Measurements from ENCODE around the gene IL31RA. TPM values are rescaled to one million over a fixed set of nuclear protein-coding genes. Genes with fewer than 3 reads are reported as not detected.

The IL31RA gene
- total and polyA plus RNA-seq, 2 donors from 2014 or later, result 0.44 TPM; not detected in 1

GRCh38 chr5:55914971-55915370 lies 63.8 kb downstream of the IL31RA start:
- intact Hi-C loops (cut with DNase I), result no loop called here
- Histone ChIP-seq H3K27ac (ENCODE audit: low read depth in 2 of 2, low read length in 2 of 2) (no peak overlapping the region), H3K9ac (ENCODE audit: low read length in 3 of 3) (no peak overlapping the region), H3K4me3 (ENCODE audit: low read length in 3 of 3) (no peak overlapping the region), H3K4me1 (ENCODE audit: control insufficient read depth in 2 of 3, insufficient read depth in 2 of 3, low read depth in 1 of 3, low read length in 3 of 3) (peaks cover 0 to 12% (median 9%) of the 10 kb centered on the region in 3 donors), H3K27me3 (ENCODE audit: control insufficient read depth, insufficient read depth, low read length) (no peaks in the 10 kb centered on the region), H3K36me3 (ENCODE audit: control insufficient read depth in 2 of 3, insufficient read depth in 3 of 3, low read length in 3 of 3) (no peaks in the 10 kb centered on the region), H3K9me3 (ENCODE audit: control insufficient read depth in 2 of 3, insufficient read depth in 1 of 3, low read length in 3 of 3) (no peaks in the 10 kb centered on the region)
- FAIRE-seq (no peak), DNase-seq (no peak)
- no peak for TF ChIP-seq CTCF (IDR thresholded peaks at IDR 0.05; ENCODE audit: borderline replicate concordance, extremely low read depth, insufficient read depth)

GRCh38 chr5:55915783-55916182 lies 64.6 kb downstream of the IL31RA start:
- FAIRE-seq (no peak), DNase-seq (no peak)
- intact Hi-C loops (cut with DNase I), result no loop called here
- no peaks in the 10 kb centered on the region for H3K9me3 ChIP-seq (ENCODE audit: control insufficient read depth in 2 of 3, insufficient read depth in 1 of 3, low read length in 3 of 3)
- no peak overlapping the region for H3K27ac ChIP-seq (ENCODE audit: low read depth in 2 of 2, low read length in 2 of 2)
- H3K4me1 ChIP-seq (ENCODE audit: control insufficient read depth in 2 of 3, insufficient read depth in 2 of 3, low read depth in 1 of 3, low read length in 3 of 3), result peaks cover 0 to 12% (median 9%) of the 10 kb centered on the region in 3 donors
- H3K4me3 ChIP-seq (ENCODE audit: low read length in 3 of 3), result no peak overlapping the region
- H3K27me3 ChIP-seq (ENCODE audit: control insufficient read depth, insufficient read depth, low read length), result no peaks in the 10 kb centered on the region
- TF ChIP-seq CTCF (IDR thresholded peaks at IDR 0.05; ENCODE audit: borderline replicate concordance, extremely low read depth, insufficient read depth), result no peak
- H3K36me3 ChIP-seq (ENCODE audit: control insufficient read depth in 2 of 3, insufficient read depth in 3 of 3, low read length in 3 of 3), result no peaks in the 10 kb centered on the region
- no peak overlapping the region for H3K9ac ChIP-seq (ENCODE audit: low read length in 3 of 3)

GRCh38 chr5:55916986-55917385 lies 65.8 kb downstream of the IL31RA start:
- no peak for TF ChIP-seq CTCF (IDR thresholded peaks at IDR 0.05; ENCODE audit: borderline replicate concordance, extremely low read depth, insufficient read depth)

More at GRCh38 chr5:55916986-55917385, 65.8 kb downstream of the IL31RA start:
- H3K4me1 ChIP-seq (ENCODE audit: control insufficient read depth in 2 of 3, insufficient read depth in 2 of 3, low read depth in 1 of 3, low read length in 3 of 3), result peaks cover 0 to 12% (median 10%) of the 10 kb centered on the region in 3 donors
- H3K27me3 ChIP-seq (ENCODE audit: control insufficient read depth, insufficient read depth, low read length), result no peaks in the 10 kb centered on the region
- H3K27ac ChIP-seq (ENCODE audit: low read depth in 2 of 2, low read length in 2 of 2), result no peak overlapping the region
- FAIRE-seq (no peak), DNase-seq (no peak)
- intact Hi-C loops (cut with DNase I), result no loop called here
- no peaks in the 10 kb centered on the region for H3K9me3 ChIP-seq (ENCODE audit: control insufficient read depth in 2 of 3, insufficient read depth in 1 of 3, low read length in 3 of 3)
- no peak overlapping the region for H3K9ac ChIP-seq (ENCODE audit: low read length in 3 of 3)
- H3K4me3 ChIP-seq (ENCODE audit: low read length in 3 of 3), result no peak overlapping the region
- H3K36me3 ChIP-seq (ENCODE audit: control insufficient read depth in 2 of 3, insufficient read depth in 3 of 3, low read length in 3 of 3), result no peaks in the 10 kb centered on the region

All from kidney (tissue), 14 donors.